GM19395 (cell line): ENCODE data around the gene ALDH1B1.
"Not testable (repeated sequence)": the region's sequence is repeated elsewhere in the genome, so short reads cannot be mapped to it uniquely, and the experiment has no call there.

ENCODE experiments used
- ATAC-seq: cut with Tn5 transposase; IDR thresholded peaks from one replicate; pipeline ENCODE4 v1.9.1; 2021; ENCODE audit warnings: mild to moderate bottlenecking, moderate library complexity; ENCODE audit not compliant: unreplicated experiment

Gene ALDH1B1

DNA sequence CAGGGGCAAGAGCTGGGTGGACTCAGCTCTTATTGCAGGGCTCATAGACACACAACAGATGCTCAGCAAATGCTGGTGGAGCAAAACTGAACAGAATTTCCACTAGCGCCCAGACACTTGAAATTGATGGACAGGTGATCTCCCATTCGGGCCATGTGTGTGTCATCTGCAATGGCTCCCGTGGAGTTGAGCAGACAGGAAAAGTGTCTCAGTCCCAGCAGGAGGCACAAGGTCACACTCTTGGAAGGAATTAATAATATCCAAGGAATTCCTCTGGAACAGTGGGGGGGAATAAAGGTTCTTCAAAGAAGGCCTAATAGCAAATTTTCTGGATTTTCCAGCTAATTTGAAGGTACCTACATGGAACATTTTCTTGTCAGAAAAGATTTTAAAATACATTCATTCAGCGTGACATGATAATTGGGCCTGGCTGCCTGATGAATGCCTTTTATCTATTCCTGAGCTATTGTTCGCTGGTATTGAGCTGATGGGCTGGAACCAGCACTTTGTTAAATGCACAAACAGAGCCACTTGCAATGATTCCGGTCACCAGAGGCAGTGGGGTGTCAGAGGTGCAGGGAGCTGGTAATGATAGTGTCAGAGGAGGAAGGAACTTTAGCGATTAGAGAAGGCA lies 31.5 kb upstream of the ALDH1B1 start:
- ATAC-seq, result no peak

GRCh38 chr9:38361473-38361850 lies 31.0 kb upstream of the ALDH1B1 start:
- no peak for ATAC-seq

GRCh38 chr9:38362852-38363588 lies 29.5 kb upstream of the ALDH1B1 start:
- no peak for ATAC-seq

DNA sequence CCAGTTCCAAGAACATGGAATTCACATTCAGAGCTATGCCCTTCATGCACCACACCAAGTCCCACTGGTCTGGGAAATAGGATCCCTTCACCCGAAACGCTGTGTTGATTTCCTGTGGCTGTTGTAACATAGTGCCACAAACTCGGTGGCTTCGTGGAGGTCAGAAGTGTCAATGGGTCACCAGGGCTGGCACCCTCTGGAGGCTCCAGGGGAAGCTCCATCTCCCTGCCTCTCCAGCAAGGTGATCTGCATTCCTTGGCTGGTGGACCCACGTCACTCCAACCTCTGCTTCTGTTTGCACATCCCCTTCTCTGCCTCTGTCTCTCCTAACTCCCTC lies 28.9 kb upstream of the ALDH1B1 start:
- no peak for ATAC-seq

DNA sequence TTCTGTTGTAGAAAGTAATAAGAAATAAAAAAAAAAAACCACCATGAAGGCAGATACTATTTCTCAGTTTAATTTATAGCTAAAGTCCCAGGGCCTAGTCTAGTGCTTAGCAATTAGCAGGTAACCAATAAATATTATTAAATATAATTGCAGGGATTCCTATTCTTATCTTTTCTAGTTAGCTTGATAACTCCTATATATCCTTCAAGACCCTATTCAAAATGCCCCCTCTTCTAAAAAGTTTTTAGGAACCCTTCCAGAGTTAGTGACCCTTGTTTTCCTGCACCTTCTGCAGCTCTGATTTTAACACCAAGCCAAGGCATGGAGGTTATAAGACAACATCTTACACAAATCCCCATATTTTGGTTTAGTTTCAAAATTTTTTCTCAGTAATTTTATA lies 24.6 kb upstream of the ALDH1B1 start:
- ATAC-seq, result no peak

- no peak for ATAC-seq
Observed at GRCh38 chr9:38368731-38369130, 23.8 kb upstream of the ALDH1B1 start.

GRCh38 chr9:38370176-38370575 lies 22.3 kb upstream of the ALDH1B1 start:
- ATAC-seq, result no peak

GRCh38 chr9:38371495-38371894 lies 21.0 kb upstream of the ALDH1B1 start:
- ATAC-seq, result no peak

DNA sequence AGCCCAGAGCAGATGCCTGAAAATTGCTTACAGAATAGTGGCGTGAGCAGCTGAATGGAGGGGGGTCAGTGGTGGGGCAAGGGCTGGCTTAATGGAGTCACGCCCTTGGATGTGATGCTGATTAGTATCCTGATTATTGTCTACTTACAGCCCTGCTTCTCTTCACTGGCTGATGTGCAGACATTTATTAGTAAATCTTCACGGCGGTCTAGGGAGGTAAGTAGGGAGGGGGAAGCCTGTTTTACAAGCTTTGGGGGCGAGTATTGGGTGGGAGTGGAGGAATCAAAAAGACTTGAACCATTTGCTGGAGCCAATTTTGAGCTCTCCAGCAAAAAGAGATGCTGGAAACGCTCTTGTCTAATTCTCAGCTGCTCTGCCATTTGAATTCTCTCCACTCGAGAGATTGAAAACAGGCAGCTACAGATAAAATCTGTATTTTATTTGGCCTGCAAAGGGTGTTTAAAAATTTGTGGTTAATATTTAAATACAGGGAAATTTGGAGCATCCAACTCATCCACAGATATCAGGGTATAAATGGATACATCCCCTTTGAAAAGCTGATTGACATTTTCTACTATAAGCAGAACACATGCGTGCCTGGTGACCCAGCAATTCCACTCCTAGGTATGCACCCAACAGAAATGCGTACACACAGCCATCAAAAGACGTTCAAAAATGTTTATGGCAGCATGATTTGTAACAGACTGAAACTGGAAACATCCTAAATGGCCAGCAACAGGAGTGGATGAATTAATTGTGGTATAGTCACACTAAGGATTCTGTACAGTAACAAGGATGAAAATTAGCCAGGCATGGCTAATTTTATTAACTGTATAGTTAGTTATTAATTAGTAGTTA lies 19.5 kb upstream of the ALDH1B1 start:
- ATAC-seq, result no peak

DNA sequence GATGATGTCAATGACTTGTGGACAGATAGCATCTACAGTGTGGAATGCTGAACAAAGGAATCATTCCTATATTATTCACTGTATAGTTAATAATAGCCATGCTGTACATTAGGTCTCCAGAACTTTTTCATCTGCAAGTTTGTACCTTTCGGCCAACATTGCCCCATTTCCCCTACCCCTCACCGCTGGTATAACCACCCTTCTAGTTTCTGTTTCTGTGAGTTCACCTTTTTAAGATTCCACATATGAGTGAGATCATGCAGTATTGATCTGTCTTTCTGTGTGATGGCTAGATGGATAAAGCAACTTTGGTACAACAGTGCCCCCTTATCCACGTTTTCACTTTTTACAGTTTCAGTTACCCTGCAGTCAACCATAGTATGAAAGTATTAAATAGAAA lies 18.8 kb upstream of the ALDH1B1 start:
- no peak for ATAC-seq

- no peak for ATAC-seq
Observed at GRCh38 chr9:38374847-38375571, 17.5 kb upstream of the ALDH1B1 start.

GRCh38 chr9:38375572-38375963 lies 16.9 kb upstream of the ALDH1B1 start:
- no peak for ATAC-seq

DNA sequence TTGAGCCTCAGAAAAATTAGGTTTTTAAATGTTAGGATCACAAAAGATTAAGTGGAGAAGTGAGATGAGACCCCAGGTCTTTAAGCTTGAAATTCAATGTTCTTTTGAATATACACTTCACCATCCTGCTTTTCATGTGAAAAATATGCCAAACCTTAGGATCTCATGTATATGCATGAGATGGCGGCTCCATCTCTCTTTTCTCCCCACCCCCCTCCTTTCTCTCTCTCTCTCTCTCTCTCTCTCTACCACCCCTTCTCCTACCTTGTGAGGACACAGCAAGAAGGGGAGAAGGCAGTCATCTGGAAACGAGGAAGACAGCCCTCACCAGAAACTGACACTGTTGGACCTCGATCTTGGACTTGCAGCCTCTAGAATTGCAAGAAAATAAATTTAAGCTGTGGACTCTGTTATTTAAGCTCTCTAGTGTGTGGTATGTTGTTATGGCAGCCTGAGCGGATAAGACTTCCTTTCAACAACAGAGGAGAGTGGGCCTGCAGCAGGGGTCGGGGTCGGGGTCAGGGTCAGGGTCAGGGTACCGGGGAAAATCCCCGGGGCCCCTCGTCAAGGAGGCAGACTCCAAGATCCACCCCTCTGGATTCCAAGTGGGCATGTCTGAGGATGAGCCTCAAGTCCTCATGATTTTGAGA lies 16.4 kb upstream of the ALDH1B1 start:
- no peak for ATAC-seq

- ATAC-seq, result not testable (repeated sequence)
Observed at GRCh38 chr9:38377336-38378083, 15.0 kb upstream of the ALDH1B1 start.

- no peak for ATAC-seq
Observed at GRCh38 chr9:38380230-38380871, 12.2 kb upstream of the ALDH1B1 start.

DNA sequence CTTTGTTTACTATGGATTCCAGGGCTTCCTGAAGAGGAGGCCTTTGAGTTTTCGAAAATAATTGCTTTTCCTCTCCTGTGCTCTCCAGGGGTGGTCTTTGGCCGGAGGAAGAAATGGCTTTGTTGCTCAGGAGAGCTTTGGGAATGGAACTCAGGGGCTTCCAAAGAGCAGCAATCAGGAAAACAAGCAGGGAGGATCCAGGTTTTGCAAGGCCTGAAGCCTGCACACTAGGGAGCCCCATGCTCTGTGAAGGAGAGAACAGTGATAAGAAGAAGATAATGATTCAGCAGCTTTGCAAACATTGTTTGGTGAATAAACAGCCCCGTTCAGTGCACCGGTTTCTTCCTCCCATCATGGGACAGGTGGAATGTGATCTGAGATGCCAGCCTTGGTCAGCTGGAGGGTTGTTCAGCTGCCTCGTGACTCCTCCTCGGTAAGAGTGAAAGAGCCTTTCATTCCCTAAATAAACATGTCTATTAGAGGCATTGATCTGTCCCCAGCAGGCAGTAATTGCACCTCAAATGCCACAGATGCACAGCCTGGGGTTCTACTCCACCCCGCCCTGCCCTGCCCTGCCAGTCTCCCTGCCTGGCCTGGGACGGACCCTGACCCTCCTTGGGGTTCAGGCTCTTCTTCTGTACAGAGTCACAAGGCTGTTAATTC lies 11.5 kb upstream of the ALDH1B1 start:
- no peak for ATAC-seq

DNA sequence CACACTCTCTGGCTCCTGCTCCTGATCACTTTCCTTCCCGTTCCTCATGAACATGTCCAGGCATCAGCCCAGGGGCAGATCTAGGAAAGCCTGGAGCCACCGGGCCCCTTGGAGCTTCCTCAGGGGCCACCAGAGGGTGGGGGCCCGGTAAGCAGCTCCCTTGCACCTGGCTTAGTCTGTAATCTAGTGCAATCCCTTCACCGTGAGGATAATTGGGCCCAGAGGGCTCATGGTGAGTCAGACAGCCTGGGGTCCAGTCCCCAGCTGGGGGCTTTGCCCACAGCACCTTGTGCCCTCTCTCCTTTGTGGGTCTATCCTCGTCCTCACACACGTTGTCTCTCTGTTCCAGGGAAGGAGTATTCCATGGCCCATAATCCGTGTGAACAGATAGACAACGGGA lies 10.4 kb upstream of the ALDH1B1 start:
- no peak for ATAC-seq

DNA sequence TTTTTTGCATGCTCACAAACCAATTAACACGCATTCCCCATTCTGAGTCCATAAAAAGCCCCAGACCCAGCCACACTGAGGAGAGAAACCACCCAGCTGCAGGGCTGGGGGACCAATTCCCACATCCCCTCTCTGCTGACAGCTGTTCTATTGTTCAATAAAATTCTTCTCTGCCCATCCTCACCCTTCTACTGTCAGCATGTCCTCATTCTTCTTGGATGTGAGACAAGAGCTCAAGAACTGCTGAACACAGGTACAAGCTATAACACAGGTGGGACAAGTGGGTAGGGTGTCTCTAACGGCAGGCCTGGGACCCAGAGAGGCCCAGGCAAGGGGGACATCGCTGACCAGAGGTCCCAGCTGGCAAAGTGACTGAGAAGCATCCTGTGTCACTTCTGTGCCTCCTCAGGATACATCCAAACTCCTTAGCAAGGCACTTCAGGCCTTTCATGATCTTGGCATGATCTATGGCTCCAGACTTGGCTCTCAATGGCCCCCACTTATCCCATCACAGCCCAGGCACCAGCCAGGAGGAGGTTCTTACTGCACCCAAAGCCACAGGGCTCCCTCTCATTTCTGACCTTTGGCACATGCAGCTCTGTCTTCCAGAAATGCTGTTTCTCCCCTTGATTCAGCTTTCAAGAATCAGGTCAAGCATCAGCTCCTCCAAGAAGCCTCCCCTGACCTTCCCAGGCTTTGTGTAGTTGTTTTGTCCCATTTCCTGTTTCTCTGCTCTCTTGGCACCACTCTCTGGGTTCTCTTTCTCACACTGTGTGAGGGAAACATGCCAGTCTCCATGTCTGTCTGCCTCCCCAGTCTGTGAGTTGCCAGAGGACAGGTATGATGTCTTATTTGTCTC lies 7.3 kb upstream of the ALDH1B1 start:
- ATAC-seq, result no peak
